HEK293T (cell line): ENCODE measurements around the gene NRP2.

Source experiments
- CTCF ChIA-PET: fragments of 350-600 bp; formaldehyde crosslinking; extraction: SDS; loops from one replicate; lab custom pipeline; 2021; ENCODE audit warnings: antibody characterized with exemption, inconsistent platforms; lab: Yijun Ruan, JAX
- POLR2A ChIA-PET: fragments of 350-600 bp; formaldehyde crosslinking; extraction: SDS; loops from one replicate; lab custom pipeline; 2020; ENCODE audit warnings: antibody characterized with exemption, inconsistent platforms; lab: Yijun Ruan, JAX
- DNase-seq: peaks from one replicate; pipeline ENCODE4 v3.0.0; 2012; ENCODE audit warnings: mixed read lengths; ENCODE audit errors: extremely low spot score
- ARNT ChIP-seq: fragments of 450-650 bp; IDR thresholded peaks from 2 replicates; pipeline ENCODE4 v1.6.1; 2017; ENCODE audit warnings: mild to moderate bottlenecking
- BHLHE40 ChIP-seq: fragments of 450-650 bp; IDR thresholded peaks from 2 replicates; pipeline ENCODE4 v1.6.1; 2016; ENCODE audit warnings: mild to moderate bottlenecking, moderate library complexity, borderline replicate concordance
- CTBP1 ChIP-seq: fragments of 450-650 bp; IDR thresholded peaks from 2 replicates; pipeline ENCODE4 v1.6.1; 2016; ENCODE audit warnings: borderline replicate concordance
- ELF4 ChIP-seq: fragments of 450-650 bp; IDR thresholded peaks from 2 replicates; pipeline ENCODE4 v1.6.1; 2017; ENCODE audit warnings: antibody characterized with exemption
- FOXA1 ChIP-seq: fragments of 450-650 bp; IDR thresholded peaks from 2 replicates; pipeline ENCODE4 v1.6.1; 2016; ENCODE audit warnings: mild to moderate bottlenecking
- FOXK2 ChIP-seq: fragments of 450-650 bp; IDR thresholded peaks from 2 replicates; pipeline ENCODE4 v1.6.1; 2016; ENCODE audit warnings: mild to moderate bottlenecking
- FOXM1 ChIP-seq: fragments of 450-650 bp; IDR thresholded peaks from 2 replicates; pipeline ENCODE4 v1.6.1; 2017; ENCODE audit warnings: mild to moderate bottlenecking, borderline replicate concordance
- HDGF ChIP-seq: fragments of 450-650 bp; IDR thresholded peaks from 2 replicates; pipeline ENCODE4 v1.6.1; 2017; ENCODE audit warnings: antibody characterized with exemption, borderline replicate concordance
- L3MBTL2 ChIP-seq: fragments of 450-650 bp; conservative IDR thresholded peaks from 2 replicates; pipeline ENCODE4 v1.6.1; 2016; ENCODE audit warnings: mild to moderate bottlenecking
- LEF1 ChIP-seq: fragments of 450-650 bp; IDR thresholded peaks from 2 replicates; pipeline ENCODE4 v1.6.1; 2017; ENCODE audit warnings: mild to moderate bottlenecking, borderline replicate concordance
- NFRKB ChIP-seq: fragments of 450-650 bp; IDR thresholded peaks from 2 replicates; pipeline ENCODE4 v1.6.1; 2016; ENCODE audit warnings: mild to moderate bottlenecking, moderate library complexity
- SP1 ChIP-seq: fragments of 450-650 bp; IDR thresholded peaks from 2 replicates; pipeline ENCODE4 v1.6.1; 2017
- SUZ12 ChIP-seq: fragments of 450-650 bp; IDR thresholded peaks from 2 replicates; pipeline ENCODE4 v1.6.1; 2016; ENCODE audit warnings: mild to moderate bottlenecking
- TARDBP ChIP-seq: fragments of 450-650 bp; IDR thresholded peaks from 2 replicates; pipeline ENCODE4 v1.6.1; 2016
- ZNF384 ChIP-seq: fragments of 450-650 bp; IDR thresholded peaks from 2 replicates; pipeline ENCODE4 v1.6.1; 2016
- TF ChIP-seq, protein P1 (sequence below): fragments of 450-650 bp; IDR thresholded peaks from 2 replicates; pipeline ENCODE4 v1.6.1; 2016

NRP2 gene

DNA sequence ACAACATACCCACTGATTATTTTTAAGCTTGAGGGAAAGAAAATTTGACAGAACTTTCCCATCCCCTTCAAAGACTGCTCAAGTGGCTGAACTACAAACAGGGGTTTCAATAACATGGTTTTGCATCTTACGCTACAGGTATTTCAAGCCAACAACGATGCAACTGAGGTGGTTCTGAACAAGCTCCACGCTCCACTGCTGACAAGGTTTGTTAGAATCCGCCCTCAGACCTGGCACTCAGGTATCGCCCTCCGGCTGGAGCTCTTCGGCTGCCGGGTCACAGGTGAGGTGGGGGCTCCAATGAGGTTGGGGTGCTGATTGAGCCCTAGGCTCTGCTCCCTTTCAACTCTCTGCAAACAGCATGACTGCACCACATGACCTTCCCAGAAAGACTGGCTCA lies 58.1 kb downstream of the NRP2 start:
- ChIA-PET POLR2A (no interaction called here), CTCF (no interaction called here)
- no peak for DNase-seq
- TF ChIP-seq SP1 (no peak), CTBP1 (no peak), BHLHE40 (no peak), LEF1 (no peak), NFRKB (no peak)

DNA sequence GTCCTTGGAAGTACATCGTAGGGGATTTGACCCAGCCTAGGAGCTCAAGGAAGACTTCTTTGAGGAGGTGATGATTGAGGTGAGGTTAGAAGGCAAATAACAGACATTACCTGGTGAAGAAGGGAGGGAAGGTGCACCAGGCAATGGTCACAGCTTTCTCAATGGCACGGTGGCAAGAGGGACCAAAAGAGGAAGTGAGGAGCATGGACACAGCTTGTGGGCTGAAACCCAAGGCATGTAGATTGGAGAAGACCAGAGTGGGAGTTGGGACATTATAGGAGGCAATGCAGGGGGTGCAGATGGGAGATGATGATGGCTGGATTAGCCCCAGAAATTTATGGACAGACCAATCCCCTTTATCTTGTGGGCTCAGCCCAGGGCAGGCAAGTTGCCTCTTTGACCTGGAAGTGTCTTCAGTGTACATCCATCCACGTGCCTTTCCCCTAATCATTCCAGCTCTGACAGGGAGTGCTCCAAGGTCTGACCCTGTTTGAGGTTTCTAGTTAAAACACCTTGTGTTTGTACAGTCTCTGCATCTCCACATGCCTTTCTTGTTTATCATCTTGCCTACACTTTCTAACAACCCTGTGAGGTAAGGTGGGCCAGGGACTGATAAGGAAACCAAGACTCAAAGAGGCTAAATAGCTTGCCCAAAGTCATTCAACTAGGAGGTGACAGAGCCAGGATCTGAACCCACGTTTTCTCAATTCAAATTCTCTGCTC lies 59.1 kb downstream of the NRP2 start:
- DNase-seq = no peak
- ChIA-PET POLR2A (no interaction called here), CTCF (no interaction called here)
- TF ChIP-seq FOXK2 = no peak
- no peak for TF ChIP-seq SP1
- no peak for TF ChIP-seq LEF1
- no peak for TF ChIP-seq FOXA1
- no peak for TF ChIP-seq ARNT
- TF ChIP-seq CTBP1 = no peak
- TF ChIP-seq ELF4 = no peak
- TF ChIP-seq BHLHE40 = no peak
- no peak for TF ChIP-seq SUZ12
- TF ChIP-seq, protein P1, sequence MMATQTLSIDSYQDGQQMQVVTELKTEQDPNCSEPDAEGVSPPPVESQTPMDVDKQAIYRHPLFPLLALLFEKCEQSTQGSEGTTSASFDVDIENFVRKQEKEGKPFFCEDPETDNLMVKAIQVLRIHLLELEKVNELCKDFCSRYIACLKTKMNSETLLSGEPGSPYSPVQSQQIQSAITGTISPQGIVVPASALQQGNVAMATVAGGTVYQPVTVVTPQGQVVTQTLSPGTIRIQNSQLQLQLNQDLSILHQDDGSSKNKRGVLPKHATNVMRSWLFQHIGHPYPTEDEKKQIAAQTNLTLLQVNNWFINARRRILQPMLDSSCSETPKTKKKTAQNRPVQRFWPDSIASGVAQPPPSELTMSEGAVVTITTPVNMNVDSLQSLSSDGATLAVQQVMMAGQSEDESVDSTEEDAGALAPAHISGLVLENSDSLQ = no peak
- no peak for TF ChIP-seq TARDBP
- no peak for TF ChIP-seq L3MBTL2
- no peak for TF ChIP-seq ZNF384
- no peak for TF ChIP-seq FOXM1
- no peak for TF ChIP-seq HDGF
- TF ChIP-seq NFRKB = no peak

DNA sequence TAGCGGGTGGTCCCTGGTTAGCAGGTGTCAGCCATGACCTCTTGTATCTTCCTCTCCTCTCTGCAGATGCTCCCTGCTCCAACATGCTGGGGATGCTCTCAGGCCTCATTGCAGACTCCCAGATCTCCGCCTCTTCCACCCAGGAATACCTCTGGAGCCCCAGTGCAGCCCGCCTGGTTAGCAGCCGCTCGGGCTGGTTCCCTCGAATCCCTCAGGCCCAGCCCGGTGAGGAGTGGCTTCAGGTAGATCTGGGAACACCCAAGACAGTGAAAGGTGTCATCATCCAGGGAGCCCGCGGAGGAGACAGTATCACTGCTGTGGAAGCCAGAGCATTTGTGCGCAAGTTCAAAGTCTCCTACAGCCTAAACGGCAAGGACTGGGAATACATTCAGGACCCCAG lies 60.8 kb downstream of the NRP2 start:
- CTCF ChIA-PET = no interaction called here
- DNase-seq = no peak
- POLR2A ChIA-PET = no interaction called here
- TF ChIP-seq SUZ12 (no peak), ARNT (no peak), TARDBP (no peak), HDGF (no peak), L3MBTL2 (no peak), FOXK2 (no peak), ELF4 (no peak), ZNF384 (no peak), SP1 (no peak), FOXM1 (no peak), BHLHE40 (no peak), FOXA1 (no peak), CTBP1 (no peak), NFRKB (no peak), LEF1 (no peak)
- TF ChIP-seq, protein P1 = no peak

DNA sequence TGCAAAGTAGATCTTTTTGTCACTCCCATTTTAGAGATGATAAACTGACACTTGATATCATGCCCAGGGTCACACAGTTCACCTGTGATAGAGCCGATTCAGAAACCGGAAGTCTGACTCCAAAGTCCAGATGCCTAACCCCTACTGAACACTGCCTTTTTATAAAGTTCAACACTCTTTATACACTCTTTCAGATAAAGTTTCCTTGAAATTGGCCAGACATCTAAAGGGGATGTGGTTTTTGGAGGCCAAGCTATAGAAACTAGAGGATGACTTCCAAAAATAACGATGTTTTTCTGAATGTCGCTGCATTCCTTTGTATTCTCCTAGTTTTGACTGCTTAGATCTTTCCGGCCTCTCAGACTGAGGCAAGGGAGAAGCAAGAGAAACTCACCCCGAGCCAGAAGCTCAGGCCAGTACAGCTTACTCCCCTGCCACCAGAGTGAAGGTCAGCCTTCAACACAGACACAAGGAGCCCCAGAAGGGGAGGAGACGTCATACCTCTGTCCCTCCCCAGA lies 61.8 kb downstream of the NRP2 start:
- ChIA-PET POLR2A (no interaction called here), CTCF (no interaction called here)
- TF ChIP-seq L3MBTL2 (no peak), LEF1 (no peak), ARNT (no peak), SP1 (no peak), ZNF384 (no peak)
- TF ChIP-seq, protein P1 = no peak

DNA sequence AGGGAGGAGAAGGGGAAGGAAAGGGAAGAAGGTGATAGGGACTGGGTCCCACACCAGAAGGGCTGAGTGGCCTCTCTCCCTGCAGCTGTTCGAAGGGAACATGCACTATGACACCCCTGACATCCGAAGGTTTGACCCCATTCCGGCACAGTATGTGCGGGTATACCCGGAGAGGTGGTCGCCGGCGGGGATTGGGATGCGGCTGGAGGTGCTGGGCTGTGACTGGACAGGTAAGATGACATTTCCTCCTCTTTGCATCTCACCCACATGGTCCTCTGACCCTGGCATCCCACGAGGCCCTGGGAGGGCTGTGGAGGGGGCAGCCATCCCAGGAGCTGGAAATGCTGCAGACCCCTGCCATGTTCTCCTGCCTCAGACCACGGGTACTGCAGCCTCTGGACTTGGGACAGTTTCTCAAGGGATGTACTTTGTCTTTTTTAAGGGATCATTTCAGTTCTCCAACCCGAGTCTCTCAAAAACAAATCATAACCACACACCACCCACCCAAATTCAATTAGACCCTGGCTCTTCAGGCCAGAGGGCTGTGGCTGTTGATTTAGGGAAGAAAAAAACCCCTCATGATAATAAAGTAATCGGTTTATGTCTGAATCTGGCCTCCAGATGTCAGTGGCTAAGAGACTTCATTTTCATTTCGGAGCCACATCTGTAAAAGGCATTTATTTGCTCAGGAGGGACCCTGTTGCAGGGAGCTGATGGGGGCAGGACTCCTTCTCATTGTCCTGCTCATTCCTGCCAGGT lies 63.5 kb downstream of the NRP2 start:
- ChIA-PET CTCF (no interaction called here), POLR2A (no interaction called here)
- no peak for DNase-seq
- TF ChIP-seq TARDBP (no peak), ZNF384 (no peak), NFRKB (no peak), BHLHE40 (no peak), FOXK2 (no peak), SUZ12 (no peak), FOXM1 (no peak), L3MBTL2 (no peak), HDGF (no peak), FOXA1 (no peak), SP1 (no peak)
- TF ChIP-seq, protein P1 = no peak

More for the DNA sequence above, 61.8 kb downstream of the NRP2 start:
- DNase-seq = no peak
